ENCODE results near the gene TMEM43.

DNA sequence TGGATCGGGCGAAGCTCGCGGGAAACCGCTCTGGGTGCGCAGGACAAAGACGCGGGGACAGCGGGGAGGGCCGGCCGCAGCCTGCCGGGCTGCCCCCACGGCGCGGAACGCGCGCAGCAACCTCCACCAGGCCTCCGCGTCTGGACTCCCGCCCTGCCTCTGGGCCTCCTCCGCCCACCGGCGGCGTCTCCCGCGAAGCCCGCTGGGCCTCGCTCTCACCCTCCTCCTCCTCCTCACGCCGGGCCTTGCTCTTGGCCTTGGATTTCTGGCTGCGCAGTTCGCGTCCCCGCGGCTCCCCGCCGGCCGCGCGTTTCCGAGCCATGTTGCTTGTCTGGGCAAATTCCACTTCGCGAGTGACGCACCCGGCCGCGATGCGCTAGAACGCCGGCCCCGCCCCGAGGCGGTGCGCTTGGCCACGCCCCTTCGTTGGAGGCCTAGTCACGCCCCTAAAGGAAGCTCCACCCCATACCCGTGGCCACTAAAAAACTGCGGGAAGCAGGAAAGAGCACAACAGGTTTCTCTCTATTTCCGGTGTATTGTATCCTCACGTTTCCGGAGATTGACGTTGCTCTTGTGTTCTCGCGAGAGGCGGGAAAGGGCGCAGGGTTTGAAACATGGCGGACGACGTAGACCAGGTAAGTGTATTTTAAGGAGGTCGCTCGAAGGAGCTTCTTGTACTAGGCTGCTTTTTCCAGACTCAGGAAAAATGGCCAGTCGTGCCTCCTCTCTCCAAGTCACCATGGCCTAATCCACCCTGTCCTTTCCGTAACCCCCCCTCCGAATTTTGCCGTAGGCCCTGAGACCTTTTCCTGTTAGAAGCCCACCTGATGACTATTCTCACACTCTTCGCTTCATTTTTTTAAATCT is 53.6 kb downstream of the TMEM43 start, which contains the start of the genes LSM3 and XPC:
- TF ChIP-seq, protein P1, sequence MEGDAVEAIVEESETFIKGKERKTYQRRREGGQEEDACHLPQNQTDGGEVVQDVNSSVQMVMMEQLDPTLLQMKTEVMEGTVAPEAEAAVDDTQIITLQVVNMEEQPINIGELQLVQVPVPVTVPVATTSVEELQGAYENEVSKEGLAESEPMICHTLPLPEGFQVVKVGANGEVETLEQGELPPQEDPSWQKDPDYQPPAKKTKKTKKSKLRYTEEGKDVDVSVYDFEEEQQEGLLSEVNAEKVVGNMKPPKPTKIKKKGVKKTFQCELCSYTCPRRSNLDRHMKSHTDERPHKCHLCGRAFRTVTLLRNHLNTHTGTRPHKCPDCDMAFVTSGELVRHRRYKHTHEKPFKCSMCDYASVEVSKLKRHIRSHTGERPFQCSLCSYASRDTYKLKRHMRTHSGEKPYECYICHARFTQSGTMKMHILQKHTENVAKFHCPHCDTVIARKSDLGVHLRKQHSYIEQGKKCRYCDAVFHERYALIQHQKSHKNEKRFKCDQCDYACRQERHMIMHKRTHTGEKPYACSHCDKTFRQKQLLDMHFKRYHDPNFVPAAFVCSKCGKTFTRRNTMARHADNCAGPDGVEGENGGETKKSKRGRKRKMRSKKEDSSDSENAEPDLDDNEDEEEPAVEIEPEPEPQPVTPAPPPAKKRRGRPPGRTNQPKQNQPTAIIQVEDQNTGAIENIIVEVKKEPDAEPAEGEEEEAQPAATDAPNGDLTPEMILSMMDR (IDR thresholded peaks at IDR 0.05; ENCODE audit: low read depth, low read length, poor library complexity, severe bottlenecking) = no peak
- no peak for TF ChIP-seq EZH2phosphoT487 (IDR thresholded peaks at IDR 0.05; ENCODE audit: borderline replicate concordance, low read length)

Data from DOHH2 (cell line).